ENCODE results near the gene CCS. TPM values are rescaled to one million over a fixed set of nuclear protein-coding genes. Genes with fewer than 3 reads are reported as not detected.

Gene CCS
- total RNA-seq, 3 donors from 2014 or later (not counting 1 experiment from before 2014, with no cell fraction given), result 27.1 to 35.6 (median 32.4) TPM

DNA sequence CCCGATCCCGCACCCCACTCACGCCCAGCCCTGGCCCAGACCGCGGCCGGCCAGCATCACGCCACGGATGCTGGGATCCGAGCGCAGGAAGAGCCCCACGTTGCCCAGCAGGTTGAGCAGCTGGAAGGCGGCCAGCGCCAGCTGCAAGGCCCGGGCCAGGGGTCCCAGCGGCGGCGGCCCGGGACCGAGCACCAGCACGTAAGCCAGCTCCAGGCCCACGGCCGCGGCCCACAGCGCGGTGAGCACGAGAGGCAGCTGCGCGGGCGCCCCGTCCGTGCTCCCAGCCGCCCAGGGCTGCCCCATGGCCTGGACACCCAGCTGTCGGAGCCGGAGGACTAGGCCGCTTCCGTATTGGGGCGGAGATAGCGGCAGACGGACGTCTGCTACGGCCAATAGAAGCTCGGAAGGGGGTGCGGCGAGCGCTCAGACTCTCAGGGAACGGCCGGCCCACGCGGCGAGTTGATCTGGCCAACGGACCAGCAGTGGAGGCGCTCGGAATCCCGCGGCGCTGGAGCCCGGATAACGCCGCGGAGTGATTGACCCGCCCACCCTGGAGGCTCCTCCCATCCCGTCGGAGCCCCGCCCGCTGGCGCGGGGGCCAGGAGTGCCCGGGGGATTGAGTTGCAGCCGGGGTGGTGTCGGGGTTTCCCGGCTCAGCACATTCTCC lies 47.2 kb upstream of the CCS start, which contains the start of gene ZDHHC24:
Gene ZDHHC24, minus strand, starts transcription at position 348 of the 667 bp plus-strand sequence. Its CDS starts 45 bp downstream, at position 303.
- DNase-seq (peak; percentile 84 to 92), ATAC-seq (peak; percentile 79 to 88 (median 80))
- peak within 1 kb of the TSS; percentile 91 to 92 for H3K27ac Mint-ChIP-seq
- Histone ChIP-seq H3K4me3 (ENCODE audit: low read length) (peak within 1 kb of the TSS; percentile 78), H3K36me3 (ENCODE audit: control insufficient read depth, insufficient read depth, low read length) (peaks cover 19% of the 10 kb centered on the region), H3K4me1 (ENCODE audit: control insufficient read depth, insufficient read depth, low read length) (peaks cover 43% of the 10 kb centered on the region), H3K9me3 (ENCODE audit: control insufficient read depth, insufficient read depth, low read length) (no peaks in the 10 kb centered on the region), H3K27me3 (ENCODE audit: control insufficient read depth, insufficient read depth, low read length) (no peaks in the 10 kb centered on the region), H3K27ac (ENCODE audit: low read length) (peak within 1 kb of the TSS; percentile 90)
- H3K27me3 Mint-ChIP-seq (ENCODE audit: low read depth in 2 of 2), result peaks cover 0 to 9% of the 10 kb centered on the region in 2 donors
- no peaks in the 10 kb centered on the region for H3K36me3 Mint-ChIP-seq
- TF ChIP-seq, protein P1, sequence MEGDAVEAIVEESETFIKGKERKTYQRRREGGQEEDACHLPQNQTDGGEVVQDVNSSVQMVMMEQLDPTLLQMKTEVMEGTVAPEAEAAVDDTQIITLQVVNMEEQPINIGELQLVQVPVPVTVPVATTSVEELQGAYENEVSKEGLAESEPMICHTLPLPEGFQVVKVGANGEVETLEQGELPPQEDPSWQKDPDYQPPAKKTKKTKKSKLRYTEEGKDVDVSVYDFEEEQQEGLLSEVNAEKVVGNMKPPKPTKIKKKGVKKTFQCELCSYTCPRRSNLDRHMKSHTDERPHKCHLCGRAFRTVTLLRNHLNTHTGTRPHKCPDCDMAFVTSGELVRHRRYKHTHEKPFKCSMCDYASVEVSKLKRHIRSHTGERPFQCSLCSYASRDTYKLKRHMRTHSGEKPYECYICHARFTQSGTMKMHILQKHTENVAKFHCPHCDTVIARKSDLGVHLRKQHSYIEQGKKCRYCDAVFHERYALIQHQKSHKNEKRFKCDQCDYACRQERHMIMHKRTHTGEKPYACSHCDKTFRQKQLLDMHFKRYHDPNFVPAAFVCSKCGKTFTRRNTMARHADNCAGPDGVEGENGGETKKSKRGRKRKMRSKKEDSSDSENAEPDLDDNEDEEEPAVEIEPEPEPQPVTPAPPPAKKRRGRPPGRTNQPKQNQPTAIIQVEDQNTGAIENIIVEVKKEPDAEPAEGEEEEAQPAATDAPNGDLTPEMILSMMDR (IDR thresholded peaks at IDR 0.05), result no peak
- WGBS (ENCODE audit: insufficient coverage), result under 1% methylated on average over 71 of the region's 71 CpGs
- H3K9me3 Mint-ChIP-seq, result no peaks in the 10 kb centered on the region
- intact Hi-C loops (cut with micrococcal nuclease), result loop anchor here (1.0 to 10.0 kb wide), 3 partner anchors 70 to 289 kb away; partner anchors contain the start of gene RBM14
- H3K4me1 Mint-ChIP-seq, result peaks cover 41 to 52% of the 10 kb centered on the region in 2 donors
- peak within 1 kb of the TSS; percentile 91 for H3K4me3 Mint-ChIP-seq

DNA sequence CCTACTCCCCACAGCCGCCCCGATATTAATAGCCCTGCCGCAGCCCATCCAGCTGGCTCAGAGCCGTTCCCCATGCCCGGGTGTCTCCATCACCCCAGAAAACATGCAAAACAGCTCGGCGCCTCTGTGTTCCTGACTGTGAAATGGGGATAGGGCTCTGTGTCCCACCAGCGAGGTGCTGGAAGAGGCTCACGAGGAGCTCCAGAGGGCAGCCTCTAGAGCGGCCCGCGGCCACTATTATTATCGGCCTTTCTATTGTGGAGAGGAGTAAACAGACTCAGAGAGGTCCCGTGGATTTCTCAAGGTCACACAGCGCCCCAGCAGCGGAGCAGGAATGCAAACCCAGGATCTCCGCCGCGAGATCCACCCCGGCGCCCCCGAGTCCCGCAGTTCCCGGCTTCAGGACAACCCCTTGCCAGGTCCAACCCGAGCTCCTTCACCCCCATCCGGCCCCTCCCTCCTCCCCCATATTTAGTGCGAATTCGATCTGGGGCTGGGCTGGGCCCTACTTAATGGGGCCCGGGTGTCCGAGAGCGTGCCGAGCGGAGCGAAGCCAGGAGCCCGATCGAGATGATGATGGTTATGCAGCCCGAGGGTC lies 46.5 kb upstream of the CCS start, which contains the start of gene ACTN3:
Gene ACTN3, plus strand, starts transcription at position 536 of the 598 bp plus-strand sequence. Its CDS starts 35 bp downstream, at position 571.
- ATAC-seq (no peak), DNase-seq (peak in 1 of 2 donors; percentile 42)
- WGBS (ENCODE audit: insufficient coverage), result 11% methylated on average over 37 of the region's 37 CpGs
- intact Hi-C loops (cut with micrococcal nuclease), result loop anchor here (1.0 to 10.0 kb wide), 3 partner anchors 70 to 288 kb away; partner anchors contain the start of gene RBM14
- H3K27ac Mint-ChIP-seq, result peak within 1 kb of the TSS; percentile 91 to 92
- H3K27me3 Mint-ChIP-seq (ENCODE audit: low read depth in 2 of 2), result peaks cover 0 to 9% of the 10 kb centered on the region in 2 donors
- H3K4me1 ChIP-seq (ENCODE audit: control insufficient read depth, insufficient read depth, low read length), result peaks cover 43% of the 10 kb centered on the region
- H3K27me3 ChIP-seq (ENCODE audit: control insufficient read depth, insufficient read depth, low read length), result no peaks in the 10 kb centered on the region
- no peaks in the 10 kb centered on the region for H3K9me3 ChIP-seq (ENCODE audit: control insufficient read depth, insufficient read depth, low read length)
- H3K36me3 Mint-ChIP-seq, result no peaks in the 10 kb centered on the region
- peaks cover 37 to 48% of the 10 kb centered on the region in 2 donors for H3K4me1 Mint-ChIP-seq
- H3K27ac ChIP-seq (ENCODE audit: low read length), result peak within 1 kb of the TSS; percentile 90
- no peaks in the 10 kb centered on the region for H3K9me3 Mint-ChIP-seq
- peaks cover 16% of the 10 kb centered on the region for H3K36me3 ChIP-seq (ENCODE audit: control insufficient read depth, insufficient read depth, low read length)
- H3K4me3 Mint-ChIP-seq, result peak within 1 kb of the TSS; percentile 91
- TF ChIP-seq, protein P1 (IDR thresholded peaks at IDR 0.05), result no peak
- H3K4me3 ChIP-seq (ENCODE audit: low read length), result peak within 1 kb of the TSS; percentile 78

GRCh38 chr11:66546966-66547661 lies 45.9 kb upstream of the CCS start:
- peaks cover 0 to 9% of the 10 kb centered on the region in 2 donors for H3K27me3 Mint-ChIP-seq (ENCODE audit: low read depth in 2 of 2)
- DNase-seq, result peak in 1 of 2 donors; percentile 20
- intact Hi-C loops (cut with micrococcal nuclease), result loop anchor here (1.0 to 10.0 kb wide), 3 partner anchors 69 to 288 kb away; partner anchors contain the start of gene RBM14

More at GRCh38 chr11:66546966-66547661, 45.9 kb upstream of the CCS start:
- TF ChIP-seq, protein P1 (IDR thresholded peaks at IDR 0.05), result no peak
- Histone ChIP-seq H3K36me3 (ENCODE audit: control insufficient read depth, insufficient read depth, low read length) (peaks cover 10% of the 10 kb centered on the region), H3K27ac (ENCODE audit: low read length) (no peak overlapping the region), H3K4me1 (ENCODE audit: control insufficient read depth, insufficient read depth, low read length) (peaks cover 43% of the 10 kb centered on the region), H3K9me3 (ENCODE audit: control insufficient read depth, insufficient read depth, low read length) (no peaks in the 10 kb centered on the region), H3K27me3 (ENCODE audit: control insufficient read depth, insufficient read depth, low read length) (no peaks in the 10 kb centered on the region), H3K4me3 (ENCODE audit: low read length) (no peak overlapping the region)
- Mint-ChIP-seq H3K4me1 (peaks cover 31 to 42% of the 10 kb centered on the region in 2 donors), H3K36me3 (no peaks in the 10 kb centered on the region), H3K9me3 (no peaks in the 10 kb centered on the region), H3K27ac (peak overlapping the region; percentile 91 to 92), H3K4me3 (peak overlapping the region; percentile 91)
- WGBS (ENCODE audit: insufficient coverage), result 47% methylated on average over 18 of the region's 18 CpGs
- no peak for ATAC-seq
